MM.1S (cell line): Measurements from ENCODE around the gene ATPAF1.

Experiments used
- CTCF ChIP-seq: fragments of 300-600 bp; sonication (generic); IDR thresholded peaks from 2 replicates; pipeline ENCODE4 v1.5.1; 2016; ENCODE audit warnings: antibody characterized with exemption, low read length, mixed read lengths
- EZH2 ChIP-seq: fragments of 300-600 bp; sonication (generic); optimal IDR thresholded peaks from 2 replicates; pipeline ENCODE3; 2017; ENCODE audit warnings: low read depth, mild to moderate bottlenecking, antibody characterized with exemption, low read length, mixed read lengths

- TF ChIP-seq CTCF (no peak), EZH2 (no peak)
Observed at GRCh38 chr1:46596846-46597245, 71.3 kb downstream of the ATPAF1 start.
